Stomach (tissue), 9 donors: ENCODE measurements around the gene ROBO1. TPM values are rescaled to one million over a fixed set of nuclear protein-coding genes. Genes with fewer than 3 reads are reported as not detected.

Source experiments
- DNase-seq, 2 donors: peaks; one replicate each; pipeline versions ENCODE4 v3.0.0 to v3.0.0-alpha.2; 2013 to 2019
- H3K27ac ChIP-seq, 5 donors: fragments of 200-600 bp in 4 of 5; sonication (generic) in 4 of 5; one replicate each; pipeline ENCODE4 v1.5.1; 2013 to 2019; ENCODE audit warnings: mild to moderate bottlenecking in 1 of 5, moderate library complexity in 1 of 5
- H3K27me3 ChIP-seq, 3 donors: fragments of 200-600 bp; sonication (generic); one replicate each; pipeline ENCODE4 v1.5.1; 2017 to 2019; ENCODE audit warnings: mixed run types in 1 of 3
- H3K36me3 ChIP-seq, 4 donors: fragments of 200-600 bp; sonication (generic); 1 replicate in 3 of 4; 2 replicates in 1 of 4; pipeline ENCODE4 v1.5.1; 2016 to 2019
- H3K4me1 ChIP-seq, 4 donors: fragments of 200-600 bp; sonication (generic); one replicate each; pipeline ENCODE4 v1.5.1; 2016 to 2019
- H3K4me3 ChIP-seq, 4 donors: fragments of 200-600 bp; sonication (generic) in 3 of 4; one replicate each; pipeline ENCODE4 v1.5.1; 2016 to 2019; ENCODE audit warnings: mild to moderate bottlenecking in 1 of 4
- H3K9me3 ChIP-seq, 4 donors: fragments of 200-600 bp; sonication (generic); one replicate each; pipeline ENCODE4 v1.5.1; 2016 to 2019
- EP300 ChIP-seq: sonication (generic); formaldehyde crosslinking; IDR thresholded peaks from one replicate; pipeline ENCODE4 v1.6.1; 2017; ENCODE audit warnings: antibody characterized with exemption
- POLR2A ChIP-seq, 4 donors: fragments of 450-650 bp; IDR thresholded peaks; one replicate each; pipeline ENCODE4 v1.6.1; 2016; ENCODE audit warnings: antibody characterized with exemption in 4 of 4, control low read depth in 2 of 4, mild to moderate bottlenecking in 1 of 4, moderate library complexity in 1 of 4
- POLR2AphosphoS5 ChIP-seq, 3 donors: sonication (generic); formaldehyde crosslinking; IDR thresholded peaks; one replicate each; pipeline ENCODE4 v1.6.1; 2016; ENCODE audit warnings: antibody characterized with exemption in 3 of 3
- WGBS, 5 donors: extraction: QIAGEN DNeasy Blood & Tissue Kit in 3 of 5; methylation state at CpG; one replicate each; pipeline versions ENCODE4 v1.1.5 to v1.1.7; 2013 to 2018; 5-methylcytosine and 5-hydroxymethylcytosine counted together
- intact Hi-C: fragments of 100-400 bp; cut with DNase I; formaldehyde crosslinking; loops from one replicate; pipeline ENCODE4 v1.15.1; 2023; ENCODE audit warnings: low total_unique reads
- polyA plus RNA-seq, 3 donors: library from polyadenylated mRNA; stranded (reverse); fragments of 200-250 nt; gene quantifications; one replicate each; pipeline ENCODE4 v1.2.3, GENCODE V29; 2013
- total RNA-seq, 5 donors: library from RNA; depleted of rRNA; stranded (reverse); fragments of >200 nt; gene quantifications; one replicate each; pipeline versions ENCODE4 v1.1.0 to v1.2.3, GENCODE V29; 2014 to 2016
- TF ChIP-seq, protein P1 (sequence below), 7 experiments: fragments of 450-650 bp in 4 of 7; fragments of 200-600 bp in 3 of 7; sonication (generic) in 3 of 7; IDR thresholded peaks; one replicate each; pipeline ENCODE4 v1.5.1; 2016 to 2019; ENCODE audit warnings: antibody characterized with exemption in 7 of 7, control low read depth in 2 of 7, mild to moderate bottlenecking in 1 of 7
- donor health status: healthy with polysubstance abuse.
- donor health status: Bipolar disorder and iron deficiency.
- donor health status: healthy.

The ROBO1 gene
- total and polyA plus RNA-seq, 8 donors: 2.0 to 174 (median 4.5) TPM

DNA sequence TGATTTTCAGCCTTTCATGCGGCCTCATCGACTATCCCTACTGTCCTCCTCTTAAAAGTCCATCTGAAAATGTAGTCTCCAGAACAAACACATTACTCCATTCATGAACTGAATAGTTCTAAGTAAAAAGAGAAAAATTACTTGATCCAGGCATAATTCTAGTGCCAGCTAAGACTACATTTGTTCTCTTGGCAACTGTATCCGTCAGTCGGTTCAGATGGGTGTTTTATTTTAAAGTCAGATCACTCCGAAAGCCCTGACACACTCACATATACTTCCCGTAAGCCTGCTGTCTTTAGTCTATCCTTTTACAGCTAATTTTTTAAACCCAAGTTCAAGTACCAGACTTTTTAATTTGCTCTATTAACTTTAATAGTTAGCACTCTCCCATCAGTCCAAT lies 1102.7 kb downstream of the ROBO1 start:
- 87 to 96% (median 95%) methylated on average over 6 of the region's 6 CpGs for WGBS, 5 donors

DNA sequence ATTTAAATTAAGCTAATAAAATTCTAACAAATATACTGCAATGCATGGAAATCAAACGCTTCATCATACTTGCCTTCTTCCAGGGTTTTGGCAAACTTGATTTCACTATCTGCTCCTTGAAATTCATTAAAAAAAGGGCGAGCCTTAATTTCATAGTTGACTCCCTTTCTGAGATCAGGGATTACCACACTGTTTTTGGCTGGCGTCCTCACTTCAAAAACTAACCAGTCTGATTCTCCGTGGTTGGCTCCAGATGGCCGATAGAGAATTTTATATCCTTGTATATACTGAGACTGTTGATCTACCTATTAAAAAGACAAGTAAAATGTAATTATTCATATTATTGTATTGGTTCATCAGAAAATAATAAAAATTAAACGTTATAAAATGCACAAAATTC lies 1106.8 kb downstream of the ROBO1 start:
- peaks cover 0 to 5% (median 0%) of the 10 kb centered on the region in 4 donors for H3K36me3 ChIP-seq
- TF ChIP-seq, protein P1, sequence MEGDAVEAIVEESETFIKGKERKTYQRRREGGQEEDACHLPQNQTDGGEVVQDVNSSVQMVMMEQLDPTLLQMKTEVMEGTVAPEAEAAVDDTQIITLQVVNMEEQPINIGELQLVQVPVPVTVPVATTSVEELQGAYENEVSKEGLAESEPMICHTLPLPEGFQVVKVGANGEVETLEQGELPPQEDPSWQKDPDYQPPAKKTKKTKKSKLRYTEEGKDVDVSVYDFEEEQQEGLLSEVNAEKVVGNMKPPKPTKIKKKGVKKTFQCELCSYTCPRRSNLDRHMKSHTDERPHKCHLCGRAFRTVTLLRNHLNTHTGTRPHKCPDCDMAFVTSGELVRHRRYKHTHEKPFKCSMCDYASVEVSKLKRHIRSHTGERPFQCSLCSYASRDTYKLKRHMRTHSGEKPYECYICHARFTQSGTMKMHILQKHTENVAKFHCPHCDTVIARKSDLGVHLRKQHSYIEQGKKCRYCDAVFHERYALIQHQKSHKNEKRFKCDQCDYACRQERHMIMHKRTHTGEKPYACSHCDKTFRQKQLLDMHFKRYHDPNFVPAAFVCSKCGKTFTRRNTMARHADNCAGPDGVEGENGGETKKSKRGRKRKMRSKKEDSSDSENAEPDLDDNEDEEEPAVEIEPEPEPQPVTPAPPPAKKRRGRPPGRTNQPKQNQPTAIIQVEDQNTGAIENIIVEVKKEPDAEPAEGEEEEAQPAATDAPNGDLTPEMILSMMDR (IDR thresholded peaks at IDR 0.05): no peak
- TF ChIP-seq POLR2A (IDR thresholded peaks at IDR 0.05): no peak
- TF ChIP-seq POLR2AphosphoS5 (IDR thresholded peaks at IDR 0.05): no peak
- no peak for TF ChIP-seq EP300
- 65 to 81% (median 72%) methylated on average over 6 of the region's 6 CpGs for WGBS, 5 donors
- no peak for DNase-seq
- intact Hi-C loops: loop anchor here (5.0 kb wide), 1 partner anchor 371 kb away; no protein-coding TSS in a partner anchor
- H3K4me1 ChIP-seq: no peaks in the 10 kb centered on the region
- H3K4me3 ChIP-seq: no peak overlapping the region
- no peaks in the 10 kb centered on the region for H3K27me3 ChIP-seq
- no peak overlapping the region for H3K27ac ChIP-seq
- H3K9me3 ChIP-seq: no peaks in the 10 kb centered on the region

More for the DNA sequence above, 1102.7 kb downstream of the ROBO1 start:
- no peaks in the 10 kb centered on the region for H3K27me3 ChIP-seq
- intact Hi-C loops: no loop called here
- H3K9me3 ChIP-seq: no peaks in the 10 kb centered on the region
- no peak overlapping the region for H3K4me3 ChIP-seq
- no peak for TF ChIP-seq EP300
- no peak for TF ChIP-seq POLR2AphosphoS5 (IDR thresholded peaks at IDR 0.05)
- TF ChIP-seq, protein P1 (IDR thresholded peaks at IDR 0.05): no peak
- no peak for TF ChIP-seq POLR2A (IDR thresholded peaks at IDR 0.05)
- H3K4me1 ChIP-seq: no peaks in the 10 kb centered on the region
- no peak for DNase-seq
- peaks cover 0 to 4% (median 0%) of the 10 kb centered on the region in 4 donors for H3K36me3 ChIP-seq
- H3K27ac ChIP-seq: no peak overlapping the region

DNA sequence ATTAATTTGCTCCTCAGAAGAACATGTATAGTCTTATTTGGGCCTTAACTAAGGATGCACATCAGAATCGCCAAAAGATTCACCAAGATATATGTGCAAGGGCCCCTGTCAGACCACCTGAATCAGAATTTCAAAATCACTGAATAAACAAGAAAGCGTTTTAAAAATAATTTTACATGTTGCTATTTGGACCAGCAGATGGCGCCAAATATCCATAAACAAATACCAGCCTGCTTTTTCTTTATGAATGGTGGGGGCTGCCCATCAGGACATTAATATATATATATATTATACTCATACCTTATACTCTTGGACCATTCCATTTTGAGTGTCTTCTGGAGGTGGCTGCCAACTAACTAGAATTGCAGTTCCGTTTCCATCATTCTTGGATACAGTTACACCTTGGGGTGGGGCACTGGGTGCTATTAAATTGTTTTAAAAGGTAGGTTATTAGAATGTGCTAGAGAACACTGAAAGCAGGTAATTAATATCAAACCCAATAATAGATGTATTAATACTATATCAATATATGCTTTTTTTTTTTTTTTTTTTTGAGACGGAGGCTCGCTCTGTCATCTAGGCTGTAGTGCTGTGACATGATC lies 1108.3 kb downstream of the ROBO1 start:
- Histone ChIP-seq H3K4me3 (no peak overlapping the region), H3K27ac (no peak overlapping the region), H3K4me1 (no peaks in the 10 kb centered on the region), H3K9me3 (no peaks in the 10 kb centered on the region), H3K27me3 (no peaks in the 10 kb centered on the region), H3K36me3 (peaks cover 0 to 5% (median 0%) of the 10 kb centered on the region in 4 donors)
- no peak for TF ChIP-seq EP300
- TF ChIP-seq, protein P1 (IDR thresholded peaks at IDR 0.05): peak in 5 of 7 experiments; percentile 27 to 76 (median 47)
- TF ChIP-seq POLR2A (IDR thresholded peaks at IDR 0.05): no peak
- TF ChIP-seq POLR2AphosphoS5 (IDR thresholded peaks at IDR 0.05): no peak
- 49 to 54% (median 50%) methylated on average over 6 of the region's 6 CpGs for WGBS, 5 donors
- intact Hi-C loops: no loop called here
- peak; percentile 41 to 70 for DNase-seq

DNA sequence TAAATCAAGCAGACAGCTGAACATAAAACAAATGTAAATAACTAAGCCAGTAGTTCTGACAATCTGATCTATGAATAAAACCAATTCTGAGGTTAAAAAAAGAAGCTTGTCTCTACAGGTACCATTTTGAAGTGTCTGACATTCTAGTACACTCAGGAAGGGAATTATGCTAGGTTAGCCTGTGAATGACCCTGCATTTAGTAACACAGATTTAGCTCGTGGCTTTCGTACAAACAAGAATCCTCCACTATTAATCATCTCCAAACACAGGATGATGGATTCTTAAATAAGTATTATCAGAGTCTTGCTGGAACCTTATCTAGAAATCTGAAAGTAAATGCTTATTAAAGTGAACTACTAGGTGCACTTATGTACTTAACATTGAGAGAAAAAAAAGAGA lies 1120.1 kb downstream of the ROBO1 start:
- Histone ChIP-seq H3K9me3 (no peaks in the 10 kb centered on the region), H3K36me3 (peaks cover 0 to 5% (median 2%) of the 10 kb centered on the region in 4 donors), H3K27ac (no peak overlapping the region), H3K27me3 (no peaks in the 10 kb centered on the region), H3K4me3 (no peak overlapping the region), H3K4me1 (peaks cover 0 to 17% (median 4%) of the 10 kb centered on the region in 4 donors)
- TF ChIP-seq POLR2A (IDR thresholded peaks at IDR 0.05) (no peak), EP300 (no peak), POLR2AphosphoS5 (IDR thresholded peaks at IDR 0.05) (no peak)
- TF ChIP-seq, protein P1 (IDR thresholded peaks at IDR 0.05): no peak
- DNase-seq: no peak
- intact Hi-C loops: no loop called here
- 8 to 27% (median 16%) methylated on average over 2 of the region's 2 CpGs for whole genome bisulfite sequencing, 5 donors
